Activated CD8-positive, alpha-beta memory T cell treated with anti-CD3 and anti-CD28 coated beads, Interleukin-2, amount 50 U/mL, for 24 hours (primary cell): Measurements from ENCODE around the gene SERF2.
"Not testable (repeated sequence)": the region's sequence is repeated elsewhere in the genome, so short reads cannot be mapped to it uniquely, and the experiment has no call there.

Experiments used
- DNase-seq: peaks from one replicate; pipeline ENCODE4 v3.0.0-alpha.2; 2020; ENCODE audit errors: extremely low read depth

Gene SERF2

DNA sequence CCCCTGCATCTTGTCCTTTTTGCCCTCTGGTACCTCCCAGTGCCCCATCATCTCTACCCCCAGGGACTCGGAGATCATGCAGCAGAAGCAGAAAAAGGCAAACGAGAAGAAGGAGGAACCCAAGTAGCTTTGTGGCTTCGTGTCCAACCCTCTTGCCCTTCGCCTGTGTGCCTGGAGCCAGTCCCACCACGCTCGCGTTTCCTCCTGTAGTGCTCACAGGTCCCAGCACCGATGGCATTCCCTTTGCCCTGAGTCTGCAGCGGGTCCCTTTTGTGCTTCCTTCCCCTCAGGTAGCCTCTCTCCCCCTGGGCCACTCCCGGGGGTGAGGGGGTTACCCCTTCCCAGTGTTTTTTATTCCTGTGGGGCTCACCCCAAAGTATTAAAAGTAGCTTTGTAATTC, 1.5 kb downstream of the SERF2 start:
- DNase-seq = no peak

- DNase-seq = no peak
Measured at GRCh38 chr15:43794269-43795037, 2.3 kb downstream of the SERF2 start.

DNA sequence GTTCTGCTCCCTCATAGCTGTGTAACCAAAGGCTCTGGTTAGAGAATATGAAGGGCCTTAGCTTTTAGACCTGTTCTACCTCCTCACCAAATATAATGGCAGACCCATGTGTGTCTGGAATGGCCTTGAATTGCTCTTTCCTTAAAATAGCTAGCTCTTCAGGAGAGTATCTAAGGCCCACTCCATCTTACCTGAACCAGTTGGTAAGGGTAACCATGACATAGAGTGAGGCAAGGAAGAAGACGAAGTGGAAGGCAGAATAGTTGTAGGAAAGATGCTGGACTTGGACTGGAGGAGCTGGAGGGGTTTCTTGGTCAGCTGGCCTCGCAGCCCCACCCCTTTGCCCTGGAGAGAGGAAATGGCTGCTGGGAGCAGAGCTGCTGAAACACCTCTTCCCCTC, 3.1 kb downstream of the SERF2 start:
- DNase-seq = no peak

DNA sequence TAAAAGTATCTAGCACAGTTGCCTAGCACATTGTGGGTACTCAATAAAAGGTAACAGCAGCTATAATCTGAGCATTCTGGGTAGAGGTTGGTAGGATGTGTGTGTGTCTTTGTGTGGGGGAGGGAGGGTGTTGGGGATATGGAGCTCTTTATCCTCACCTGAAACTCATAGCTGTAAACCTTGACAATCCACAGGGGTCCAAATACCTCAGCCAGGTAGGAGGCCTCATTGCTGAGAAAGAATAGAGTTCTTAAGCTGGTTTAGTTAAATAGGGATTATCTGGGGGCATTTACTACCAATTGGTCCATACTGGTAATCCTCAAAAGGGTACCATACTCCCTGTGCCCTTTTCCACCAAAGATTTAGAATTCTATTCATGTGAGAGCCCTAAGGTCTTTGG, 3.9 kb downstream of the SERF2 start:
- DNase-seq = no peak

GRCh38 chr15:43796566-43796965, 4.4 kb downstream of the SERF2 start:
- DNase-seq = no peak

DNA sequence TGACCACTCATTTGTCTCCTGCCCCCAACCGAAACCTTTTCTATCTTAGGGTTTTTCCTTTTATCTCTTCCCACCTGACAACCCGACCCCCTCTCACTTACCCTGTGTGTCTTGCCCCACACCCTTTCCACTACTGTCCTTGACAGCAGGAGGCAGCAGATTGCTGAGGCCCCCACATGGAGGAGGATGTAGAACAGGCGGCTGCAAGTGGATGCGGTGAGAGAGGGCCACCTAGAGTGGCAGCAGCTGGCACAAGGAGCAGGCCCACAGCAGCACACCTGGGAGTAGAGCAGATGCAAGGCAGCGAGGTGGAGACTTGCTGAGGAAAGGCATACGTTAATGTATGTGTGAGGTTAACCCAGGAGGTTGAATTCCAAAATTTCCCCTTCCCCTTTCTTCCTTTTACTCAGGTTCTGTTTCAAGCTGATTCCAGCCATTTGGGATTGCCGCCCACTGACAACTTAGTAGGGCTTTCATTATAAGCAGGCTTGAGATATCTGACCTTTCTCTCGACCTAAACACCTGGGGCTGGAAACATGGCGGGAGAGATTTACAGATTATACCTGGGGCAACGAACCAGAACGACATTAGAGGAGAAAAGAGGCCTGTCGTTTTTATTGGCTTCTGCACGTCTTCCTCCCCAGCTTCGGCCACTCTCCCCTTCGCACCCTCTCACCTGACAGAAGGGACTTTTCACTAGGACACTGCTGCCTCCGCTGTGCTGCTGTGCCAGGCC, 7.3 kb downstream of the SERF2 start:
- DNase-seq = no peak

GRCh38 chr15:43799945-43800285, 7.8 kb downstream of the SERF2 start, which contains the start of gene SERINC4:
TSS of gene SERINC4 (minus strand) at chr15:43800220. CDS start at chr15:43799986, 234 bp downstream.
- no peak for DNase-seq

GRCh38 chr15:43800286-43801141, 8.4 kb downstream of the SERF2 start, which contains the start of gene HYPK:
TSS of gene HYPK (plus strand) at chr15:43800599. CDS start at chr15:43800623, 24 bp downstream.
- DNase-seq = peak; percentile 79

- DNase-seq = not testable (repeated sequence)
Measured at GRCh38 chr15:43802676-43803075, 10.6 kb downstream of the SERF2 start.

GRCh38 chr15:43808435-43808950, 16.4 kb downstream of the SERF2 start:
- DNase-seq = no peak

DNA sequence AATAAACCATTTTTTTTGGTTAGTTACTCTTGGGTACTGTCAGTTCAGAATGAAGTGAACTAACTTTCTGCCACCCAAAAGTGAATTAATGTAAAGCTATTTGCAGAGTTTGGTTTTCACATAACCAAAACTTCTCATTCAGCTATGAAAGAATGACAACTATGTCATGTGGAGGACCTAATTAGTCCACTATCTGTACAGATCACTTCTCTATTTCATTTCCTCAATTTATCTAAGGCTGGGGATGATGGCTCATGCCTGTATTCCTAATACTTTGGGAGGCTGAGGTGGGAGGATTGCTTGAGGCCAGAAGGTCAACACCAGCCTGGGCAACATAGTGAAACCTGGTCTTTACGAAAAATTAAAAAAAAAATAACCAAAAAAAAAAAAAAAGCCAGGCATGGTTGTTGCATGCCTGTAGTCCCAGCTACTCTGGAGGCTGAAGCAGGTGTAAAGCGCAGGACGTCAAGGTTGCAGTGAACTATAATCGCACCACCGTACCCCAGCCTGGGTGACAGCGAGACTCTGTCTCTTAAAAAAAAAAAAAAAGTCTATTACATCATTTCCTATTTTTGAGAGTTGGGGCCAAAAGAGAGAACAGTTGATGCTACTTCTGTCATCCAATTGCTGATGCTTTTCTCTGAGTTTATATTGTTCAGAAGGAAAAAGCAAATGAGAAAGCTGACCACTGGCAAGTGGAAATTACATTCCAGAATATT, 17.0 kb downstream of the SERF2 start:
- no peak for DNase-seq

- DNase-seq = not testable (repeated sequence)
Measured at GRCh38 chr15:43815064-43815463, 22.9 kb downstream of the SERF2 start.

DNA sequence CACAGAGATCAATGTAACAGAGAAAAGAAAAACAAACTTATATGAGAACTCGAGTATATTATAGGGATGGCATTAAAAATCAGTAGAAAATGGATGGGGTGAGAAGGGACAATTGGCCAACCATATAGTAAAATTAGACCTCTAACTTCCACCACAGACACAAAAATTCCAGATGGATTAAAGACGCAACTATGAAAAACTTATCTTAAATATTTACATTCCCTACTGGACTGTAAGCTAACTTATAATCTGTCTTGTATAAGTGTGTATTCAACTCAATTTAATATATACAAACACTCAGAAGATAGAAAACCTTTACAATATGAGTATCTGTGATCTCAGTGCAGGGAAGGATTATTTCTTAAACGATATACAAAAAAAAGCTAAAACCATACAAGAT, 29.4 kb downstream of the SERF2 start:
- no peak for DNase-seq

DNA sequence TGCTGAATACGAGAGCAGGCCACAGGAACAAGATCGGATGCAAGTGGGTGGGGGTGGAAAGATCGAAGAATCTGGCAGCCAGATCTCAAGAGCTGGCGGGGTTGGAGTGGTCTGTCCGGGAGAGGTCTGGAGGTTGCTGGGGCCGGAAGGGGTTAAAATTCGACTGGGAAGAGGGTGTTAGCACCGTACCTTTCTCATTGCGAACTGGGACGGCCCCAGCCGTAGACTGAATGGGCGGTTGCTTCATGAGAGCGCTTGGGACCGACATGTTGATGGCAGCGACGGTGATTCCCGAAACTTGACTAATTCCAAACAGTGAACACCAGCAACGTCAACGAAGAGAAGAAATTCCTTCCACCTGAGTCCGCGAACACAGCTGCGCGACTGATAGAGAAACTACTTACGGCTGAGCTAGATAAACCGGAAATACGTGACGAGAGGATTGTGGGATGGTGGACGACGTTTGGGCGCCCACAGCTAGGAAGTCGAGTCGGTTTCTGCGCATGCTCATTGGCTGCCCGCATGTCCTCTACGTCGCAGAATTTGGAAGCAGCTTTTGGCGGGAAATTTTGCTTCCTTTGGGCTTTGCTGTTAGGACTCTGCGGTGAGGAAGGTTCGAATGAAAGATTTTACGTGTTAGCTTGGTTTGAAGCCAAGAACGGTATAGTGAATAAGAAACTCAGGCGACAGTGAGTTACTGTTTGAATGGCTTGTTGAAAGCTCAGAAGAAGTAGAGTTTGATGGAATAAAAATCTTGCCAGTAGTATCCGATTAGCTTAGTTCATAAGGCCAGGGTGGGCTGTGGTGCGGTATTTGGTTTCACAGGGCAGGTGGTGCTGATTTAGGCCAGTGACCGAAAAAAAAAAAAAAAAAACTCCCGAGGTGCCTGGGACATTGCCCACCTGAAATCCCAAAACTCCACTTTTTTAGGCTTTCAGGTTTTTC, 32.5 kb downstream of the SERF2 start, which contains the start of gene MFAP1:
TSS of gene MFAP1 (minus strand) at position 389 of the 945 bp plus-strand sequence. CDS start at position 268, 121 bp downstream.
- peak; percentile 87 for DNase-seq

DNA sequence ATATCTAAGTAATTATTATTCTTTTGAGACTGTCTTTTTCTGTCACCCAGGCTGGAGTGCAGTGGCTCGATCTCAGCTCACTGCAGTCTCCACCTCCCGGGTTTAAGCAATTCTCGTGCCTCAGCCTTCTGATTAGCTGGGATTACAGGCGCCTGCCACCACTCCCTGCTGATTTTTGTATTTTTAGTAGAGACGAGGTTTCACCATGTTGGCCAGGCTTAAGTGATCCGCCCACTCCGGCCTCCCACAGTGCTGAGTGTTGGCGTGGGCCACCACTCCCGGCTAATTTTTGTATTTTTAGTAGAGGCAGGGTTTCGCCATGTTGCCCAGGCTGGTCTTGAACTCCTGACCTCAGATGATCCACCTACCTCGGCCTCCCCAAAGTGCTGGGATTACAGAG, 33.2 kb downstream of the SERF2 start:
- DNase-seq = not testable (repeated sequence)

DNA sequence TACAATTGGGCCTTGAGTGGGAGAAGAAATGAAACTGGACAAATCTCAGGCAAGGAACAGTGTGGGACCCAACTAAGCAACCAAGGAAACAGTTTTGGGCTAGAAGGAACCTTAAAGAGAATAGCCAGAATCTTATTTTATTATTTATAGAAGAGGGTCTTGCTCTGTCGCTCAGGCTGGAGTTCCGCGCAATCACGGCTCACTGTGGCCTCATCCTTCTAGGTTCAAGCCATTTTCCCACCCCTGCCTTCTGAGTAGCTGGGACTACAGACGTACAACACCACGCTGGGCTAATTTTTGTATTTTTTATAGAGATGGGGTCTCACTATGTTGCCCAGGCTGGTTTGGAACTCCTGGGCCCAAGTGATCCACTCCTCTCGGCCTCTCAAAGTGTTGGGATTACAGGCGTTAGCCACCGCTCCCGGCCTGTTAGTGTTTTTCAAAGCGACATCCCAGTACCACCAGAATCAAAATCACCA, 33.9 kb downstream of the SERF2 start:
- DNase-seq = no peak

DNA sequence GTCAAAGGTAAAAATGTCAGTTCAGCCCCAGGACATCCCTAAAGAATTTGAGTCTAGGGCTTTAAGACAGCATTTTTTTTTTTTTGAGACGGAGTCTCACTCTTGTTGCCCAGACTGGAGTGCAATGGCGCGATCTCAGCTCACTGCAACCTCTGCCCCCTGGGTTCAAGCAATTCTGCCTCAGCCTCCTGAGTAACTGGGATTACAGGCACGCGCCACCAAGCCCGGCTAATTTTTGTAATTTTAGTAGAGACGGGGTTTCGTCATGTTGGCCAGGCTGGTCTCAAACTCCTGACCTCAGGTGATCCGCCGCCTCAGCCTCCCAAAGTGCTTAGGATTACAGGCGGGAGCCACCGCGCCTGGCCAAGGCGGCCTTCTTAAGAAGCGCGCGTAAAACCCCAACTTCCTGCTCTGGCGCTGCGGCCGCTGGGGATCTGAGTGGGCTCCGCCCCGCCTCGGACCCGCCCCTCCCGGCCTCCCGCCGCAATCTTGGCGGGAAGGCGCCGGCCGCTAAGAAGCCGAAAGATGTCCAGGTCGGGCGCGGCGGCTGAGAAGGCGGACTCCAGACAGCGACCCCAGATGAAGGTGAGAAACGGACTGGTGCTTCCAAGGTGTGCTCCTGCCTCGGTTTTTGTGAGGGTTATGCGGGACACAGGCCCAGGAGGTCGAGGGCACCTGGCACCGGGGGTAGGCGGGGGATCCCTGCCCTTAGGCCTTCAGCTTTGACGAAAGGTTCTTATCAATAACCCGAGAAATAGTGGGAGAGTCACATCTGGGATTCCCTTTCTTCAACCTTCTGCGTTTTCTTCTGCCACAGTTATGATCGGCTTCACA, 34.6 kb downstream of the SERF2 start, which contains the start of gene WDR76:
TSS of gene WDR76 (plus strand) at position 495 of the 834 bp plus-strand sequence. CDS start at position 526, 31 bp downstream.
- DNase-seq = peak; percentile 56

- no peak for DNase-seq
Measured at GRCh38 chr15:43828061-43828657, 36.0 kb downstream of the SERF2 start.
